H9 (cell line): ENCODE results near the gene RGS14. TPM values are rescaled to one million over a fixed set of nuclear protein-coding genes. Genes with fewer than 3 reads are reported as not detected.

ENCODE experiments used
- DNase-seq: peaks from one replicate; pipeline ENCODE4 v3.0.0-alpha.2; 2017
- H2AFZ ChIP-seq: one replicate; pipeline ENCODE4 v1.6.1; 2013; ENCODE audit warnings: mild to moderate bottlenecking, low read length, control low read depth, moderate library complexity
- H2AK5ac ChIP-seq: 2 replicates; pipeline ENCODE4 v1.6.1; 2013; ENCODE audit warnings: low read length, control low read depth, mixed read lengths; ENCODE audit not compliant: insufficient read length
- H2BK120ac ChIP-seq: one replicate; pipeline ENCODE4 v1.6.1; 2013; ENCODE audit warnings: low read depth, mild to moderate bottlenecking, low read length, control low read depth, inconsistent platforms; ENCODE audit not compliant: poor library complexity, severe bottlenecking
- H2BK12ac ChIP-seq: 2 replicates; pipeline ENCODE4 v1.6.1; 2013; ENCODE audit warnings: low read length, control low read depth, mixed read lengths, low read depth; ENCODE audit not compliant: insufficient read length
- H2BK15ac ChIP-seq: 2 replicates; pipeline ENCODE4 v1.6.1; 2013; ENCODE audit warnings: low read depth, low read length, control low read depth
- H2BK20ac ChIP-seq: one replicate; pipeline ENCODE4 v1.6.1; 2013; ENCODE audit warnings: low read depth, mild to moderate bottlenecking, low read length, control low read depth, inconsistent platforms; ENCODE audit not compliant: poor library complexity, severe bottlenecking
- H2BK5ac ChIP-seq: 2 replicates; pipeline ENCODE4 v1.6.1; 2013; ENCODE audit warnings: low read length, control low read depth, mixed read lengths; ENCODE audit not compliant: insufficient read length
- H3K14ac ChIP-seq: 2 replicates; pipeline ENCODE4 v1.6.1; 2013; ENCODE audit warnings: low read length, control low read depth; ENCODE audit not compliant: insufficient read depth
- H3K18ac ChIP-seq: 2 replicates; pipeline ENCODE4 v1.6.1; 2013; ENCODE audit warnings: low read depth, mild to moderate bottlenecking, mixed read lengths, low read length, control low read depth; ENCODE audit not compliant: insufficient read length
- H3K23ac ChIP-seq: 2 replicates; pipeline ENCODE4 v1.6.1; 2013; ENCODE audit warnings: low read length, control low read depth, mixed read lengths, low read depth; ENCODE audit not compliant: insufficient read length
- H3K23me2 ChIP-seq: 2 replicates; pipeline ENCODE4 v1.6.1; 2013; ENCODE audit warnings: low read depth, mild to moderate bottlenecking, mixed read lengths, low read length, control low read depth; ENCODE audit not compliant: insufficient read length, poor library complexity, severe bottlenecking
- H3K27ac ChIP-seq: 2 replicates; pipeline ENCODE4 v1.5.1; 2013; ENCODE audit warnings: low read length, control low read depth, mixed read lengths, low read depth; ENCODE audit not compliant: insufficient read length
- H3K27me3 ChIP-seq: 2 replicates; pipeline ENCODE4 v1.6.1; 2013; ENCODE audit warnings: low read length, control low read depth, inconsistent platforms; ENCODE audit not compliant: insufficient read depth
- H3K4ac ChIP-seq: 2 replicates; pipeline ENCODE4 v1.6.1; 2013; ENCODE audit warnings: low read depth, mild to moderate bottlenecking, control low read depth, inconsistent platforms, low read length, moderate library complexity
- H3K4me1 ChIP-seq: 2 replicates; pipeline ENCODE4 v1.6.1; 2013; ENCODE audit warnings: low read length, control low read depth, inconsistent platforms; ENCODE audit not compliant: insufficient read depth
- H3K4me2 ChIP-seq: 2 replicates; pipeline ENCODE4 v1.6.1; 2013; ENCODE audit warnings: low read length, control low read depth, mixed read lengths; ENCODE audit not compliant: insufficient read length, insufficient read depth
- H3K56ac ChIP-seq: 2 replicates; pipeline ENCODE4 v1.6.1; 2013; ENCODE audit warnings: low read depth, mild to moderate bottlenecking, mixed read lengths, low read length, control low read depth; ENCODE audit not compliant: insufficient read length
- H3K79me1 ChIP-seq: 2 replicates; pipeline ENCODE4 v1.6.1; 2013; ENCODE audit warnings: low read depth, mild to moderate bottlenecking, moderate library complexity, low read length, control low read depth, inconsistent platforms; ENCODE audit not compliant: insufficient read depth, poor library complexity, severe bottlenecking
- H3K79me2 ChIP-seq: 2 replicates; pipeline ENCODE4 v1.6.1; 2013; ENCODE audit warnings: low read length, control low read depth, inconsistent platforms; ENCODE audit not compliant: insufficient read depth
- H3K9ac ChIP-seq: 2 replicates; pipeline ENCODE4 v1.6.1; 2013; ENCODE audit warnings: low read length, control low read depth, mixed read lengths; ENCODE audit not compliant: insufficient read length; ENCODE audit errors: extremely low read depth
- H3K9me3 ChIP-seq: one replicate; pipeline ENCODE4 v1.6.1; 2013; ENCODE audit warnings: low read depth, low read length, inconsistent platforms; ENCODE audit not compliant: control insufficient read depth
- H3T11ph ChIP-seq: one replicate; pipeline ENCODE4 v1.6.1; 2013; ENCODE audit warnings: mild to moderate bottlenecking, low read length, control low read depth, inconsistent platforms
- H4K20me1 ChIP-seq: one replicate; pipeline ENCODE4 v1.6.1; 2013; ENCODE audit not compliant: control insufficient read depth, insufficient read length, insufficient read depth
- H4K5ac ChIP-seq: 2 replicates; pipeline ENCODE4 v1.6.1; 2013; ENCODE audit warnings: low read depth, mild to moderate bottlenecking, mixed read lengths, low read length, control low read depth; ENCODE audit not compliant: insufficient read length
- H4K8ac ChIP-seq: replicated peaks from 2 replicates; pipeline ENCODE4 v1.6.1; 2013; ENCODE audit warnings: low read length, control low read depth, mixed read lengths, low read depth; ENCODE audit not compliant: insufficient read length
- H4K91ac ChIP-seq: 2 replicates; pipeline ENCODE4 v1.6.1; 2013; ENCODE audit warnings: low read depth, mild to moderate bottlenecking, moderate library complexity, mixed read lengths, low read length, control low read depth; ENCODE audit not compliant: insufficient read length
- H3K27ac Mint-ChIP-seq, 3 experiments: 2 replicates in 2 of 3; 3 replicates in 1 of 3; pipeline ENCODE4 v1.8.0; 2020 to 2021; ENCODE audit warnings: mixed read lengths in 3 of 3, mild to moderate bottlenecking in 1 of 3, moderate library complexity in 1 of 3
- H3K27me3 Mint-ChIP-seq: 2 replicates; pipeline ENCODE4 v1.8.0; 2021; ENCODE audit warnings: low read depth, mild to moderate bottlenecking, moderate library complexity, mixed read lengths
- H3K36me3 Mint-ChIP-seq, 3 experiments: 2 replicates in 2 of 3; 3 replicates in 1 of 3; pipeline ENCODE4 v1.8.0; 2020 to 2021; ENCODE audit warnings: low read depth in 3 of 3, mixed read lengths in 3 of 3; ENCODE audit not compliant: insufficient read depth in 1 of 3
- H3K4me1 Mint-ChIP-seq, 2 experiments: 2 replicates each; pipeline ENCODE4 v1.8.0; 2020; ENCODE audit warnings: mixed read lengths in 2 of 2
- H3K4me3 Mint-ChIP-seq, 2 experiments: 2 replicates in 1 of 2; 3 replicates in 1 of 2; pipeline ENCODE4 v1.8.0; 2020 to 2021; ENCODE audit warnings: mild to moderate bottlenecking in 2 of 2, mixed read lengths in 2 of 2, moderate library complexity in 1 of 2
- H3K9me3 Mint-ChIP-seq, 2 experiments: 2 replicates in 1 of 2; 3 replicates in 1 of 2; pipeline ENCODE4 v1.8.0; 2020; ENCODE audit warnings: mild to moderate bottlenecking in 2 of 2, mixed read lengths in 2 of 2, moderate library complexity in 1 of 2
- CTCF ChIP-seq: fragments of 200-600 bp; sonication (generic); conservative IDR thresholded peaks from 3 replicates; pipeline ENCODE4 v1.8.0; 2021; ENCODE audit warnings: antibody characterized with exemption, mild to moderate bottlenecking
- WGBS: extraction: QIAGEN DNeasy Blood & Tissue Kit; methylation state at CpG from one replicate; pipeline ENCODE4 v1.1.7; 2013; ENCODE audit warnings: missing lambda C conversion rate, low lambda C conversion rate, mixed read lengths; ENCODE audit not compliant: insufficient read length; ENCODE audit errors: extremely low coverage; 5-methylcytosine and 5-hydroxymethylcytosine counted together
- total RNA-seq: library from RNA; stranded (reverse); gene quantifications from 2 replicates; pipeline ENCODE4 v1.2.1, GENCODE V29; 2021

Gene RGS14
- total RNA-seq, 1 experiment from 2014 or later: 12.3 TPM

- Histone ChIP-seq H3K27ac (no peak overlapping the region), H2AK5ac (no peak overlapping the region), H3K18ac (peak overlapping the region; percentile 72), H3K27me3 (no peaks in the 10 kb centered on the region; the same call in 1 of the 2 replicates), H3K14ac (no peak overlapping the region), H4K5ac (no peak overlapping the region), H3K23me2 (peaks cover 10% of the 10 kb centered on the region), H2BK12ac (no peak overlapping the region), H2BK20ac (no peak overlapping the region), H3K56ac (no peak overlapping the region), H4K8ac (no peak overlapping the region), H3K79me2 (no peaks in the 10 kb centered on the region), H3K9me3 (no peaks in the 10 kb centered on the region), H4K91ac (no peak overlapping the region), H3K4ac (no peak overlapping the region), H3K79me1 (no peaks in the 10 kb centered on the region), H2BK5ac (no peak overlapping the region), H2AFZ (no peak overlapping the region), H2BK120ac (no peak overlapping the region), H3K4me1 (peaks cover 11% of the 10 kb centered on the region; the same call in 1 of the 2 replicates), H2BK15ac (no peak overlapping the region), H3K9ac (no peak overlapping the region), H3K4me2 (peak overlapping the region; percentile 33), H4K20me1 (no peaks in the 10 kb centered on the region), H3T11ph (no peak overlapping the region), H3K23ac (no peak overlapping the region)
- Mint-ChIP-seq H3K27me3 (peaks cover 22% of the 10 kb centered on the region), H3K36me3 (peaks cover 8 to 22% (median 8%) of the 10 kb centered on the region in 3 experiments), H3K9me3 (no peaks in the 10 kb centered on the region; a peak in 1 of 5 replicates), H3K27ac (peak overlapping the region; percentile 6 to 83 (median 42); a peak in 4 of 7 replicates), H3K4me3 (peak overlapping the region in 1 of 2 experiments; percentile 56; a peak in 2 of 5 replicates), H3K4me1 (peaks cover 42 to 68% of the 10 kb centered on the region in 2 experiments)
- TF ChIP-seq CTCF: no peak
- WGBS: no CpG with 5 or more reads among the region's 11 CpGs
- DNase-seq: no peak
These were observed 12.1 kb downstream of the RGS14 start for GRCh38 chr5:177369645-177370440.
